ENCODE results near the gene BHMT2.

Gene BHMT2, protein sequence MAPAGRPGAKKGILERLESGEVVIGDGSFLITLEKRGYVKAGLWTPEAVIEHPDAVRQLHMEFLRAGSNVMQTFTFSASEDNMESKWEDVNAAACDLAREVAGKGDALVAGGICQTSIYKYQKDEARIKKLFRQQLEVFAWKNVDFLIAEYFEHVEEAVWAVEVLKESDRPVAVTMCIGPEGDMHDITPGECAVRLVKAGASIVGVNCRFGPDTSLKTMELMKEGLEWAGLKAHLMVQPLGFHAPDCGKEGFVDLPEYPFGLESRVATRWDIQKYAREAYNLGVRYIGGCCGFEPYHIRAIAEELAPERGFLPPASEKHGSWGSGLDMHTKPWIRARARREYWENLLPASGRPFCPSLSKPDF

DNA sequence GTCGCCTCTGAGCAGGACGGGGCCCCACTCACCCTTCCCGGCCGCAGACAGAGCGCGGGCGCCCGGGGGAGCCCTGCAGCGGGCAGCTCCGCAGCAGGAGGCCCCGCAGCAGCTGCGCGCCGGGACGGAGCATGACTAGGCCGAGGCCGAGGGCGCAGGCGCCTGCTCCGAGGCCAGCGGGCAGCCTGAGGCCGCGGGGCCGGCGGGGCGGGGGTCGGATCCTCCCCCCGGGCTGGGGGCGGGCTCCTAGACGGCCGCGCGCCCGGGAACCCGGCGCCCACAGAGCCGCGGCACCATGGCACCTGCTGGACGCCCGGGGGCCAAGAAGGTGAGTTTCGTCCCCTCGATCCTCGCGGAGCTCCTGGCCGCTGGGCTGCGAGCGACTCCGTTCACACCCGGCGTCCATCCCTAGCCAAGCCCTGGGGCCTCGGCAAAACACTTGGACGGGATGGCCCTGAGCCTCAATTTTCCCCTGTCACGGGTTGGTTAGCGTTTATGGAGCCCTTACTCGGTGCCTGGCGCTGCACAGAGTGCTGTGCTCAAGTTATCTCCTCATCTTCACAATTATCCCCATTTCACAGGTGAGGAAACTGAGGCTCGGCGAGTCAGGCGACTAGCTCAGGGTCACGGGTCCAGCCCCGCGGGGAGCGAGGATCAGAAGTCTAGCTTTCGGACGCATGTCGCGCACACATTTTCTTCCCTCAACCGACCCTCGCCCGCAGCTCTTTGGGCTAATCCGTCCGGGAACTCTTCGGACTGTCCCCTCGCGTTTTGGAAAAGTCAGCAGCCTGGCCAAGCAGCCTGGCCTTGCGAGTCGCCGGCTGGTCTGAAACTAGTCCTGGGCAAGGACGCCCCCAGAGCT lies at the start of gene BHMT2, which contains the start of gene DMGDH:
Gene BHMT2 (plus strand): TSS at position 280 of the 862 bp plus-strand sequence. CDS start 16 bp downstream, at position 296.
Gene DMGDH (minus strand): TSS at position 187 of the 862 bp plus-strand sequence. CDS start 54 bp downstream, at position 133.
- DNase-seq, result no peak

DNA sequence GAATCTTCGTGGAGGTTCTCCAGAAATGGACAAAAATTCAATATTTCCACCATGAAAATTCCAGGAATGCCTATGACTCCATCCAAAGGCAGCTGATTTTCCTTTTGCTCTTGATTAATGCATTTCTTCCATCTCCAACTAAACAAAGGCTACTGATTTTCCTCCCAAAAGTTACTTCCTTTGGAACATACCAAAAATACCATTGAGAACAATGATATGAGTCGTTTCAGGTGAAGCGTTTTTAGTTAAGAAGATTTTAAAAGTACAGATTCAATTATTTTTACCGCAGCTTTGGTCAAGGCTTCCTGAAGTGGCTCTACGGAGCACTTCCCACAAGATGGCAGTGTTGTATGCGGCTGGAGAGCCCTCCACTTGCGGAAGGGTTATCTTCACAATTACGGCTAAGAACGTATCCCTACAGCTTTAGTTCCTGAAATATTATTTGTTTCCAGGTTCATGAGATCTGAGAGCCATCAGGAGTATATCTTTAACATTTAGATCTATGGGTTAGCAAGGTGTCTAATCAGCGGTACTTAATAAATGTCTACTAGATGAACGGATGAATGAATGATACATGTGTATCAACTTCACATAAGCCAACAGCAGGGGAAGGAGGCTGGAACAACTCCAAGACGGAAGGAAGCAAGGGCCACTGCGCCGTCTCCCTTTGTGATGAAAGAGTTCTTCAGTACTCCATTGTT lies 48.6 kb upstream of the BHMT2 start:
- DNase-seq, result peak; percentile 24 to 47

DNA sequence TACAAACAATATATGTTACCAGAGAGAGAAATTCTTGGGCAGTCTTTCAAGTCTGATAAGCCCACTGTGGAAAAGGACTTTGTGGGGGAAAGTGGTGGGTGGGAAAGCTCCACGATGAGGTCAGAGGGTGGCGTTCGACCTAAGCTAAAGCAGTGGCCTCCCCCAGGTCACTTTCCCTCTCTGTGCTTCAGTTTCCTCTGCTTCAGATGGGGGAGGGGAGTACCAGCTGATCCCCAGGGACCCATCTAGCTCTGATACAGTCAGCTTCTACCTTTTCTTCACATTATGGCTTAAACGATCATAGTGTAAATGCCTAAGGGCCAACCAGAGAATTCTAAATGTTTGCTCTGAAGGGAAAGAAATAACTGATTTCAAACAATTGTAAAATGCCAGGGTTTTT lies 47.8 kb upstream of the BHMT2 start:
- DNase-seq, result no peak

- DNase-seq, result no peak
Measured at GRCh38 chr5:79022771-79023170, 46.8 kb upstream of the BHMT2 start.

GRCh38 chr5:79023348-79023747 lies 46.2 kb upstream of the BHMT2 start:
- no peak for DNase-seq

- DNase-seq, result no peak
Measured at GRCh38 chr5:79023947-79024346, 45.6 kb upstream of the BHMT2 start.

DNA sequence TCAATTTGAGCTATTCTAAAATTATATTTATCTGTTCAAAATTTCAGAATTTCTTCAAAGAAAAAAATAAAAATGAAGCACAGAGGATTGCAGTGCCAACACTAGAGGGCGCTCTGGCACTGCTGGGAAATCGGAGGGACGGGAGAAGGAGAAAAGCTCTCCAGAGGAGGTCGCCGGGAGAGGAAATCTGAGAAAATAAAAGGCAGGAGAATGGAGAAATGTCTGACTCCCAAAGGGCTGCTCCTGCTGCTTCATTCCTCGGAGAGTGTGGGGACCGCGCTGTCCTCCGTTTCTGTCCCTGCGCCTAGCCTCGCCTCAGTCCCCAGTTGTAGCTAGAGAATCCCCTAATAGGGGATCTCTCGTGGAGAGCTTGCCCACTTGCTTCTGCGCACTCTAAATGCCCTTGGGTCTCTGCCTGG lies 44.5 kb upstream of the BHMT2 start:
- DNase-seq, result peak; percentile 3 to 43

GRCh38 chr5:79030663-79031484 lies 38.7 kb upstream of the BHMT2 start:
- no peak for DNase-seq

- DNase-seq, result no peak
Measured at GRCh38 chr5:79031485-79031867, 38.1 kb upstream of the BHMT2 start.

GRCh38 chr5:79032031-79032695 lies 37.4 kb upstream of the BHMT2 start:
- no peak for DNase-seq

GRCh38 chr5:79032782-79033181 lies 36.8 kb upstream of the BHMT2 start:
- no peak for DNase-seq

- no peak for DNase-seq
Measured at GRCh38 chr5:79035237-79035636, 34.3 kb upstream of the BHMT2 start.

GRCh38 chr5:79036769-79037168 lies 32.8 kb upstream of the BHMT2 start:
- DNase-seq, result no peak

- DNase-seq, result no peak
Measured at GRCh38 chr5:79042188-79042587, 27.4 kb upstream of the BHMT2 start.

DNA sequence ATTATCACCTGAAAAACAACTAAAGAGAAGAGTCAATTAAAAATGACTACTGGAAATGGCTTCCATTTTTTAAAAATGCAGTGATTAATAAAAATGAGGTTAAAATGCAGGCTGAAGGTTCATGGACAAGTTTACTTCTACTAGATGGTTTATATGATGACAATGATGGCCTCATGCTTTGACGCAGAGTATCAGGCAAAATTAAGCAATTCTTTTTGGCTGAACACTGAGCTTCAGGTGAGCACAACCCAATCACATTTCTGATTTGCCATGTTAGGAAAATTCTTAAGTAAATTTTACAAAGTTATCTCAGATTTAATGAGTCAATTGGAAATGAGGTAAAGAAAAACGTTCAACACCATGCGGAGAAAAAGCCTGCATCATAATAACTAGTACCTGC lies 22.4 kb upstream of the BHMT2 start:
- DNase-seq, result no peak

DNA sequence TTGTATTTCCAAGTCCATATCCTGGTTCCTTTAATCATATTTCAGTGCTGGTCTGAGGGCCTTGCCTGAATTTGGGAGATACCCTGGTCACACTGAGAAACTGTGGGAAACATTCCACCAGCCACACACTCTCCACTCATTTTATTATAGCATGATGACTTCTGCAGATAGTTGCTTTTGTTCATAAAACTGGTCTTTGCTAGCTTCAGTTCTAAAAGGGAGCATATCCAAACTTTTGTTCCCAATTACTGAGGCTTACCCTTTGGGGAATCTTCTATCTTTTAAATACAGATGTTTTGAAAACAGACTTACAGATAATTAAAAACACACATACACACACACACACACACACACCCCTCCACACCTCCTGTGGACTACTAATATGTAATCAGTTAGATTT lies 21.1 kb upstream of the BHMT2 start:
- DNase-seq, result no peak

- no peak for DNase-seq
Measured at GRCh38 chr5:79050498-79050897, 19.1 kb upstream of the BHMT2 start.

GRCh38 chr5:79053321-79053720 lies 16.2 kb upstream of the BHMT2 start:
- no peak for DNase-seq

GRCh38 chr5:79055017-79055416 lies 14.6 kb upstream of the BHMT2 start:
- DNase-seq, result no peak

DNA sequence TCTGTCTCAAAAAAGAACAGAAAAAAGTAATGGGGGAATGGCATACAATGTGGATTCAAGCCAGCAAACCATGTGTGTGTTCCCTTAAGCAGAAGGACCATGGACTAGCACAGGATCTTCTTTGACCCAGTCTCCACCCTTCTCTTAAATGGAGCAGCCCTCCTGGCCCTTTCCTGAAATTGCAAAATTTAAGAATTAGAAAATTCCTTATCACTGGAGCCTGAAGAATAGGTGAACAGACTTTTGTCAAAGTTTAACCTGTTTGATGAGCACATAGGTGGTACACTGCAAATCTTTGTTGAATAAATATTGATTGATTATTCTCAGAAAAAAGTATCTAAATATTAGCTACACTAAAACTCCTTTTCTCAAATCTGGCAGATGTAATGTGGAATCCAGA lies 12.7 kb upstream of the BHMT2 start:
- no peak for DNase-seq

GRCh38 chr5:79059674-79060073 lies 9.9 kb upstream of the BHMT2 start:
- DNase-seq, result no peak

DNA sequence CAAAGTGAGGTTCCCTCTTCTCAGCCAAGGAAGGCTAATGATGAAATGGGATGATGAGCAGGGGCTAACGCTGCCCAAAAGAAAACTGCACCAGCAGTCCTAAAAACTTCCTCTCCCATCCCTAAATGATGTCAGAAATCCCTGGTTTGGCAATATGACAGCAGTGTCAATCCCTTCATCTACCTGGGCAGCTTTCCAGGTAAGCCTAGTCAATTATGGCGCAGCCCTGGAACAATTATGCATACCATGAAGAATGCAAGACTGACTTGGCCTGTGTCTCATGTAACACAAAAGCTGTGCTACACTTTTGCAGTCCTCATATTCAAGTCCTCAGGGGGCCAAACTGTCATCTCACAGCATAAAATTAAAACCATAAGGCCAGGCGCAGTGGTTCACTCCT lies 7.1 kb upstream of the BHMT2 start:
- no peak for DNase-seq
